ENCODE results near the gene ALOX12B. TPM values are rescaled to one million over a fixed set of nuclear protein-coding genes. Genes with fewer than 3 reads are reported as not detected.
A peak's percentile ranks its signal among the peaks of the same experiment; 100 is the strongest.

ALOX12B gene
- polyA plus RNA-seq, 4 donors: 0.45 to 3.0 (median 0.73) TPM

GRCh38 chr17:8125154-8125946 lies 37.8 kb upstream of the ALOX12B start:
- Histone ChIP-seq H3K27ac (ENCODE audit: low read depth in 1 of 3, low read length in 2 of 3) (peak overlapping the region in 1 of 3 donors; percentile 30), H3K4me1 (ENCODE audit: control insufficient read depth in 3 of 3, insufficient read depth in 2 of 3, low read depth in 1 of 3, low read length in 2 of 3) (peaks cover 16 to 57% (median 20%) of the 10 kb centered on the region in 3 donors), H3K36me3 (ENCODE audit: control insufficient read depth in 3 of 3, insufficient read depth in 2 of 3, low read depth in 1 of 3, low read length in 3 of 3) (no peaks in the 10 kb centered on the region), H3K9me3 (ENCODE audit: control insufficient read depth in 2 of 2, insufficient read depth in 1 of 2, low read depth in 1 of 2, low read length in 1 of 2) (no peaks in the 10 kb centered on the region), H3K27me3 (ENCODE audit: control insufficient read depth in 3 of 3, insufficient read depth in 3 of 3, low read length in 3 of 3) (peaks cover 5 to 76% (median 7%) of the 10 kb centered on the region in 3 donors), H3K4me3 (ENCODE audit: low read depth in 1 of 3, low read length in 3 of 3) (peak overlapping the region; percentile 46 to 53 (median 49))
- FAIRE-seq (no peak), DNase-seq (peak; percentile 73 to 84)
- WGBS, 3 donors: 1% methylated on average over 38 to 40 of the region's 40 CpGs

- Histone ChIP-seq H3K27ac (ENCODE audit: low read depth in 1 of 3, low read length in 2 of 3) (no peak overlapping the region), H3K4me1 (ENCODE audit: control insufficient read depth in 3 of 3, insufficient read depth in 2 of 3, low read depth in 1 of 3, low read length in 2 of 3) (peaks cover 16 to 59% (median 20%) of the 10 kb centered on the region in 3 donors), H3K36me3 (ENCODE audit: control insufficient read depth in 3 of 3, insufficient read depth in 2 of 3, low read depth in 1 of 3, low read length in 3 of 3) (no peaks in the 10 kb centered on the region)
These were observed 37.0 kb upstream of the ALOX12B start for GRCh38 chr17:8124350-8125153.

GRCh38 chr17:8123695-8124349 lies 36.3 kb upstream of the ALOX12B start, which contains the start of gene HES7:
HES7 (minus strand) TSS chr17:8124106; CDS start chr17:8124084, 22 bp downstream.
- H3K9me3 ChIP-seq (ENCODE audit: control insufficient read depth in 2 of 2, insufficient read depth in 1 of 2, low read depth in 1 of 2, low read length in 1 of 2): no peaks in the 10 kb centered on the region
- peak within 1 kb of the TSS in 1 of 3 donors; percentile 20 for H3K27ac ChIP-seq (ENCODE audit: low read depth in 1 of 3, low read length in 2 of 3)
- no peaks in the 10 kb centered on the region for H3K36me3 ChIP-seq (ENCODE audit: control insufficient read depth in 3 of 3, insufficient read depth in 2 of 3, low read depth in 1 of 3, low read length in 3 of 3)
- peaks cover 16 to 59% (median 20%) of the 10 kb centered on the region in 3 donors for H3K4me1 ChIP-seq (ENCODE audit: control insufficient read depth in 3 of 3, insufficient read depth in 2 of 3, low read depth in 1 of 3, low read length in 2 of 3)
- peak within 1 kb of the TSS; percentile 8 to 53 (median 34) for H3K4me3 ChIP-seq (ENCODE audit: low read depth in 1 of 3, low read length in 3 of 3)
- DNase-seq (no peak), FAIRE-seq (no peak)
- peaks cover 5 to 62% (median 7%) of the 10 kb centered on the region in 3 donors for H3K27me3 ChIP-seq (ENCODE audit: control insufficient read depth in 3 of 3, insufficient read depth in 3 of 3, low read length in 3 of 3)
- WGBS, 3 donors: 1% methylated on average over 29 of the region's 29 CpGs

More at GRCh38 chr17:8124350-8125153, 37.0 kb upstream of the ALOX12B start:
- peaks cover 5 to 68% (median 7%) of the 10 kb centered on the region in 3 donors for H3K27me3 ChIP-seq (ENCODE audit: control insufficient read depth in 3 of 3, insufficient read depth in 3 of 3, low read length in 3 of 3)
- FAIRE-seq (no peak), DNase-seq (peak; percentile 6 to 47)
- H3K4me3 ChIP-seq (ENCODE audit: low read depth in 1 of 3, low read length in 3 of 3): peak overlapping the region in 2 of 3 donors; percentile 34 to 53
- no peaks in the 10 kb centered on the region for H3K9me3 ChIP-seq (ENCODE audit: control insufficient read depth in 2 of 2, insufficient read depth in 1 of 2, low read depth in 1 of 2, low read length in 1 of 2)
- 3 to 4% (median 3%) methylated on average over 22 to 24 of the region's 24 CpGs for WGBS, 3 donors

GRCh38 chr17:8122924-8123694 lies 35.6 kb upstream of the ALOX12B start:
- Histone ChIP-seq H3K9me3 (ENCODE audit: control insufficient read depth in 2 of 2, insufficient read depth in 1 of 2, low read depth in 1 of 2, low read length in 1 of 2) (no peaks in the 10 kb centered on the region), H3K27ac (ENCODE audit: low read depth in 1 of 3, low read length in 2 of 3) (peak overlapping the region in 1 of 3 donors; percentile 20), H3K4me3 (ENCODE audit: low read depth in 1 of 3, low read length in 3 of 3) (peak overlapping the region; percentile 8 to 53 (median 34)), H3K36me3 (ENCODE audit: control insufficient read depth in 3 of 3, insufficient read depth in 2 of 3, low read depth in 1 of 3, low read length in 3 of 3) (no peaks in the 10 kb centered on the region), H3K27me3 (ENCODE audit: control insufficient read depth in 3 of 3, insufficient read depth in 3 of 3, low read length in 3 of 3) (peaks cover 5 to 60% (median 7%) of the 10 kb centered on the region in 3 donors), H3K4me1 (ENCODE audit: control insufficient read depth in 3 of 3, insufficient read depth in 2 of 3, low read depth in 1 of 3, low read length in 2 of 3) (peaks cover 16 to 67% (median 20%) of the 10 kb centered on the region in 3 donors)
- WGBS, 3 donors: 1% methylated on average over 53 to 55 of the region's 55 CpGs
- DNase-seq (peak; percentile 18 to 57), FAIRE-seq (no peak)

GRCh38 chr17:8122422-8122923 lies 35.0 kb upstream of the ALOX12B start:
- FAIRE-seq: no peak
- Histone ChIP-seq H3K4me1 (ENCODE audit: control insufficient read depth in 3 of 3, insufficient read depth in 2 of 3, low read depth in 1 of 3, low read length in 2 of 3) (peaks cover 18 to 71% (median 20%) of the 10 kb centered on the region in 3 donors), H3K9me3 (ENCODE audit: control insufficient read depth in 2 of 2, insufficient read depth in 1 of 2, low read depth in 1 of 2, low read length in 1 of 2) (no peaks in the 10 kb centered on the region), H3K27me3 (ENCODE audit: control insufficient read depth in 3 of 3, insufficient read depth in 3 of 3, low read length in 3 of 3) (peaks cover 5 to 64% (median 7%) of the 10 kb centered on the region in 3 donors), H3K36me3 (ENCODE audit: control insufficient read depth in 3 of 3, insufficient read depth in 2 of 3, low read depth in 1 of 3, low read length in 3 of 3) (no peaks in the 10 kb centered on the region), H3K27ac (ENCODE audit: low read depth in 1 of 3, low read length in 2 of 3) (no peak overlapping the region), H3K4me3 (ENCODE audit: low read depth in 1 of 3, low read length in 3 of 3) (peak overlapping the region; percentile 31 to 53 (median 49))
- peak in 1 of 2 donors; percentile 40 for DNase-seq
- WGBS, 3 donors: 1 to 3% (median 1%) methylated on average over 29 of the region's 29 CpGs

GRCh38 chr17:8121681-8122421 lies 34.3 kb upstream of the ALOX12B start:
- peak; percentile 17 to 73 for DNase-seq
- peaks cover 18 to 71% (median 20%) of the 10 kb centered on the region in 3 donors for H3K4me1 ChIP-seq (ENCODE audit: control insufficient read depth in 3 of 3, insufficient read depth in 2 of 3, low read depth in 1 of 3, low read length in 2 of 3)
- no peak for FAIRE-seq
- H3K27ac ChIP-seq (ENCODE audit: low read depth in 1 of 3, low read length in 2 of 3): no peak overlapping the region
- H3K27me3 ChIP-seq (ENCODE audit: control insufficient read depth in 3 of 3, insufficient read depth in 3 of 3, low read length in 3 of 3): peaks cover 7 to 67% (median 7%) of the 10 kb centered on the region in 3 donors
- no peaks in the 10 kb centered on the region for H3K36me3 ChIP-seq (ENCODE audit: control insufficient read depth in 3 of 3, insufficient read depth in 2 of 3, low read depth in 1 of 3, low read length in 3 of 3)
- H3K4me3 ChIP-seq (ENCODE audit: low read depth in 1 of 3, low read length in 3 of 3): peak overlapping the region; percentile 31 to 53 (median 49)
- H3K9me3 ChIP-seq (ENCODE audit: control insufficient read depth in 2 of 2, insufficient read depth in 1 of 2, low read depth in 1 of 2, low read length in 1 of 2): no peaks in the 10 kb centered on the region
- WGBS, 3 donors: 0 to 1% (median 1%) methylated on average over 55 to 76 of the region's 76 CpGs

GRCh38 chr17:8121407-8121680 lies 33.8 kb upstream of the ALOX12B start:
- no peak overlapping the region for H3K27ac ChIP-seq (ENCODE audit: low read depth in 1 of 3, low read length in 2 of 3)
- H3K27me3 ChIP-seq (ENCODE audit: control insufficient read depth in 3 of 3, insufficient read depth in 3 of 3, low read length in 3 of 3): peaks cover 7 to 70% (median 12%) of the 10 kb centered on the region in 3 donors
- peaks cover 18 to 73% (median 20%) of the 10 kb centered on the region in 3 donors for H3K4me1 ChIP-seq (ENCODE audit: control insufficient read depth in 3 of 3, insufficient read depth in 2 of 3, low read depth in 1 of 3, low read length in 2 of 3)
- FAIRE-seq (no peak), DNase-seq (peak in 1 of 2 donors; percentile 19)
- no peaks in the 10 kb centered on the region for H3K36me3 ChIP-seq (ENCODE audit: control insufficient read depth in 3 of 3, insufficient read depth in 2 of 3, low read depth in 1 of 3, low read length in 3 of 3)
- H3K9me3 ChIP-seq (ENCODE audit: control insufficient read depth in 2 of 2, insufficient read depth in 1 of 2, low read depth in 1 of 2, low read length in 1 of 2): no peaks in the 10 kb centered on the region
- peak overlapping the region; percentile 31 to 49 (median 37) for H3K4me3 ChIP-seq (ENCODE audit: low read depth in 1 of 3, low read length in 3 of 3)
- WGBS, 3 donors: 0 to 1% (median 0%) methylated on average over 24 to 25 of the region's 25 CpGs
